Lower leg skin (tissue), 3 donors: ENCODE data around the gene RBBP8.

Experiments
- POLR2A ChIP-seq, 2 donors: fragments of 450-650 bp; IDR thresholded peaks; one replicate each; pipeline ENCODE4 v1.6.1; 2016 to 2017; ENCODE audit warnings: antibody characterized with exemption in 2 of 2, mild to moderate bottlenecking in 1 of 2, moderate library complexity in 1 of 2
- TF ChIP-seq, protein P1 (sequence below), 3 donors: fragments of 450-650 bp; IDR thresholded peaks; one replicate each; pipeline ENCODE4 v1.5.1; 2016; ENCODE audit warnings: antibody characterized with exemption in 3 of 3, mild to moderate bottlenecking in 3 of 3, moderate library complexity in 2 of 3

DNA sequence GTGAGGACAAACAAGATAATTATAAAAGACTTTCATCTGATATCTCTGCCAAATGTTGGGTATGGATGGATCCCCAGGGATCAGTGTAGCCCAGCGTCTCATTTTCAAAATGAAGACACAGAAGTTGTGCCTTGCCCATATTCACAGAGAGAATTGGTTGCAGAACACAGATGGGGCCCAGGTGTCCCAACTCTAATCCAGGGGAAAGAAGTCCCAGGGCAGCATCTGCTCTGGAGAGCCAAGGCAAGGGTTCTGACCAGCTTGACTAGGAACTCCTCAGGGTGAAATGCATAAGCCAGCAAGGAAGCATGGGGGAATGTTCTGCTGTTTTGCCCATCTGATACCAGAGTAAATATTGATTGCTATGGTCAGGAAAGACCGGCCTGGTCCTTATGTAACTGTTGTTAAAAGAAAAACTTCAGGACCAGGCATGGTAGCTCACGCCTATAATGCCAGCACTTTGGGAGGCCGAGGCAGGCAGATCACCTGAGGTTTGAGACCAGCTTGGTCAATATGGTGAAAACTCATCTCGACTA lies 133.4 kb downstream of the RBBP8 start:
- TF ChIP-seq, protein P1, sequence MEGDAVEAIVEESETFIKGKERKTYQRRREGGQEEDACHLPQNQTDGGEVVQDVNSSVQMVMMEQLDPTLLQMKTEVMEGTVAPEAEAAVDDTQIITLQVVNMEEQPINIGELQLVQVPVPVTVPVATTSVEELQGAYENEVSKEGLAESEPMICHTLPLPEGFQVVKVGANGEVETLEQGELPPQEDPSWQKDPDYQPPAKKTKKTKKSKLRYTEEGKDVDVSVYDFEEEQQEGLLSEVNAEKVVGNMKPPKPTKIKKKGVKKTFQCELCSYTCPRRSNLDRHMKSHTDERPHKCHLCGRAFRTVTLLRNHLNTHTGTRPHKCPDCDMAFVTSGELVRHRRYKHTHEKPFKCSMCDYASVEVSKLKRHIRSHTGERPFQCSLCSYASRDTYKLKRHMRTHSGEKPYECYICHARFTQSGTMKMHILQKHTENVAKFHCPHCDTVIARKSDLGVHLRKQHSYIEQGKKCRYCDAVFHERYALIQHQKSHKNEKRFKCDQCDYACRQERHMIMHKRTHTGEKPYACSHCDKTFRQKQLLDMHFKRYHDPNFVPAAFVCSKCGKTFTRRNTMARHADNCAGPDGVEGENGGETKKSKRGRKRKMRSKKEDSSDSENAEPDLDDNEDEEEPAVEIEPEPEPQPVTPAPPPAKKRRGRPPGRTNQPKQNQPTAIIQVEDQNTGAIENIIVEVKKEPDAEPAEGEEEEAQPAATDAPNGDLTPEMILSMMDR (IDR thresholded peaks at IDR 0.05): no peak
- TF ChIP-seq POLR2A (IDR thresholded peaks at IDR 0.05): no peak
